HuH-7.5 (cell line): ENCODE data around the gene NGRN.

Experiments
- DNase-seq: peaks from one replicate; pipeline ENCODE4 v3.0.0; 2011; ENCODE audit warnings: low spot score

The NGRN gene

DNA sequence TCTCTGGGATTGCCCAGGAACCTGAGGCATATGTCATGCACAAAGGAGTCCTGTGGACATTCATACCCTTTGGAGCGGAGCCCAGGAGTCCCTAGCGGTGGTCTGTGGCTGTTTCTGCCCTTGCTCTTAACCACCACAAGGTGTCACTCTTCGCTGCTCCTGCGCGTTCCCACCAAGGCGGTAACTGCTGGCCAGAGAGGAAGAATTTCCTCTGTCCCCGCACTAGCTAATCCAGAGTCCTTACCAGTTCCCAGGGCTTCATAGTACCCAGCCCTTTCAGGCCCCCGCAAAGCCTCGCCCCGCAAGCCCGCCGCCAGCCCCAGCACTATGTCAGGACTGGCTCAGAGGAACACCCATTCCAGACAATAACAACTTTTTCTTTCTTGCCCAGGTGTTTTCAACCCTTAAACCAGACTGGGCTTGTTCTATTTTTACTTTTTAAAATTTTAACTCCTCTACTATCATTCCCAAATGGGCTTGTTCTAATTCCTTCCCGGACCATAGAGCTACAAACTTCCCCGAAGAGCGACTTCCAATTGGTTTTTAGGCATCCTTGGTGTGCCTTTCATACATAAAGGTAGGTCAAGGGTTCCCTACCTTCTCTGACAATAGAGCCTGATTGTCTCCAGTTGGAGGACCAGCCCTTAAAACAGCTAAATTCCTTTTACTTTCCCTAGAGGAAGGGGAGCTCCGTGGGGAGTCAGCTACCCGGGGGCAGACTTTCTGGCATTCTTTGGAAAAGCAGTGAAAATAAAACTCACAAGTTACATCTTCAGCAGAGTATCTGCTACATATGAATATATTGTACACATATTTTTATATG is 54.8 kb downstream of the NGRN start:
- peak; percentile 78 for DNase-seq

DNA sequence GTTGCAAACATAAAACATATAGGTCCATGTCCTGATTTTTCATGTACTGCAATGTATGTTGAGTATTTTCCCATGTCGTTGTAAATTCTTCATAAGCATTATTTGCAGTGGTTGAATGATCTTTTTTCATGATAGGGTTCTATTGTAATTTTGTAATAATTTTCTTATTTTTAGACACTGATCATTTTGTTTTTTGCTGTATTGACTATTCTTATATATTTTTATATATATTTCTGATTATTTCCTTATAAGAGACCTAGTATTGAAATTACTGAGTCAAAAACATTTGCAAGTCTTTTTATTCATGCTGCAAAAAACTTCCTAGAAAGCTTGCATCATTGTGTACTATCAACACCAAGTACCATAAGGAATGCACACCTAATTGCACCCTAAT is 55.4 kb downstream of the NGRN start:
- no peak for DNase-seq
